GM21786 (cell line): ENCODE measurements around the gene CCM2L.

ENCODE experiments used
- ATAC-seq: cut with Tn5 transposase; IDR thresholded peaks from one replicate; pipeline ENCODE4 v1.9.1; 2021; ENCODE audit not compliant: unreplicated experiment

Gene CCM2L

GRCh38 chr20:31992086-31992485, 18.2 kb upstream of the CCM2L start:
- ATAC-seq: no peak

GRCh38 chr20:31996996-31997395, 13.2 kb upstream of the CCM2L start:
- no peak for ATAC-seq

- ATAC-seq: no peak
Observed at GRCh38 chr20:31998246-31998645, 12.0 kb upstream of the CCM2L start.

- no peak for ATAC-seq
Observed at GRCh38 chr20:32003325-32003724, 6.9 kb upstream of the CCM2L start.

- ATAC-seq: no peak
Observed at GRCh38 chr20:32004963-32005362, 5.3 kb upstream of the CCM2L start.

GRCh38 chr20:32006053-32006452, 4.2 kb upstream of the CCM2L start:
- ATAC-seq: no peak

- no peak for ATAC-seq
Observed at GRCh38 chr20:32006841-32007786, 3.1 kb upstream of the CCM2L start.

GRCh38 chr20:32007787-32008616, 2.2 kb upstream of the CCM2L start:
- ATAC-seq: no peak

- no peak for ATAC-seq
Observed at GRCh38 chr20:32009564-32009963, 674 bp upstream of the CCM2L start.

GRCh38 chr20:32010666-32011065, 428 bp downstream of the CCM2L start:
- ATAC-seq: no peak

GRCh38 chr20:32012159-32012688, 2.0 kb downstream of the CCM2L start:
- ATAC-seq: no peak

- ATAC-seq: no peak
Observed at GRCh38 chr20:32013326-32013725, 3.1 kb downstream of the CCM2L start.

- ATAC-seq: no peak
Observed at GRCh38 chr20:32017711-32018251, 7.5 kb downstream of the CCM2L start.

GRCh38 chr20:32018269-32019155, 8.3 kb downstream of the CCM2L start:
- no peak for ATAC-seq

- no peak for ATAC-seq
Observed at GRCh38 chr20:32019156-32019510, 8.9 kb downstream of the CCM2L start.

- ATAC-seq: no peak
Observed at GRCh38 chr20:32019563-32020463, 9.6 kb downstream of the CCM2L start.

- ATAC-seq: no peak
Observed at GRCh38 chr20:32021091-32021490, 10.9 kb downstream of the CCM2L start.

- no peak for ATAC-seq
Observed at GRCh38 chr20:32024683-32025295, 14.6 kb downstream of the CCM2L start.

- ATAC-seq: no peak
Observed at GRCh38 chr20:32027643-32028042, 17.4 kb downstream of the CCM2L start.
